Lower lobe of right lung (tissue), 2 donors: ENCODE results near the gene LINC00237. TPM values are rescaled to one million over a fixed set of nuclear protein-coding genes. Genes with fewer than 3 reads are reported as not detected.

Source experiments
- ATAC-seq, 2 donors: fragments of 200-7000 bp; cut with Tn5 transposase; one replicate each; pipeline ENCODE4 v1.9.1; 2020 to 2022; ENCODE audit warnings: mild to moderate bottlenecking in 2 of 2, moderate library complexity in 2 of 2
- DNase-seq: peaks from one replicate; pipeline ENCODE4 v3.0.0-alpha.2; 2020
- H3K27ac ChIP-seq: fragments of 200-600 bp; one replicate; pipeline ENCODE4 v1.8.0; 2022
- H3K27me3 ChIP-seq: fragments of 200-600 bp; one replicate; pipeline ENCODE4 v1.8.0; 2022; ENCODE audit warnings: low read depth
- H3K36me3 ChIP-seq: fragments of 200-600 bp; one replicate; pipeline ENCODE4 v1.8.0; 2022; ENCODE audit warnings: mild to moderate bottlenecking
- H3K4me1 ChIP-seq: fragments of 200-600 bp; one replicate; pipeline ENCODE4 v1.8.0; 2022
- H3K4me3 ChIP-seq: fragments of 200-600 bp; one replicate; pipeline ENCODE4 v1.8.0; 2022; ENCODE audit warnings: mild to moderate bottlenecking
- H3K9me3 ChIP-seq: fragments of 200-600 bp; one replicate; pipeline ENCODE4 v1.8.0; 2022
- intact Hi-C: fragments of 100-400 bp; cut with DNase I; formaldehyde crosslinking; loops from one replicate; pipeline ENCODE4 v1.11.0; 2022
- total RNA-seq: library from RNA; stranded (reverse); fragmentation: NEBNext Ultra II Directional; extraction: Animal tissue kit (Norgen Biotek cat#: 25700); gene quantifications from one replicate; pipeline ENCODE4 v1.2.1, GENCODE V29; 2021
- TF ChIP-seq, protein P1 (sequence below): fragments of 200-600 bp; IDR thresholded peaks from one replicate; pipeline ENCODE4 v1.8.0; 2022; ENCODE audit warnings: antibody characterized with exemption, mild to moderate bottlenecking
- donor health status: DM: no; HTN: yes; CAD: no; lungs with severe emphysema.

LINC00237 gene
- total RNA-seq, 1 donor from 2014 or later, result not detected

DNA sequence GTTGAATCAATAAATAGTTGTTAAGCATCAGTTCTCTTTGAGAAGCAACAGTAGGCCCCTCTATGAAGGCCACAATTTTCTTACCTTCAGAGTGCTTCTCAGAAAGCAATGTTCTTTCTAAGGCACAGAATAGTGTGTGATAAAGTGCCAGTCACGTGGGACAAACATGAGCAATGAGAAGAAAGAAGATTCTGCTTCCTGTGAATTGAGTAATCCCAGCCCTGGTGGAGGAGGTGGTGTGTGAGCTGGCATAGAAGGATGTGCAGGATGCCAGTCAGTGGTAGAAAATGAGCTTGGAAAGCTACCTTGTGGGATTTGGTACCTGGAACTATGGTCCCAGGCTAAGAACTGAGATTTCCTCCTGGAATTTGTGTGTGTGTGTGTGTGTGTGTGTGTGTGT lies 41.4 kb upstream of the LINC00237 start:
- ATAC-seq (no peak), DNase-seq (no peak)
- intact Hi-C loops, result no loop called here
- no peaks in the 10 kb centered on the region for H3K9me3 ChIP-seq
- H3K4me1 ChIP-seq, result no peaks in the 10 kb centered on the region
- no peak overlapping the region for H3K27ac ChIP-seq
- peaks cover 5% of the 10 kb centered on the region for H3K36me3 ChIP-seq
- no peak overlapping the region for H3K4me3 ChIP-seq
- TF ChIP-seq, protein P1, sequence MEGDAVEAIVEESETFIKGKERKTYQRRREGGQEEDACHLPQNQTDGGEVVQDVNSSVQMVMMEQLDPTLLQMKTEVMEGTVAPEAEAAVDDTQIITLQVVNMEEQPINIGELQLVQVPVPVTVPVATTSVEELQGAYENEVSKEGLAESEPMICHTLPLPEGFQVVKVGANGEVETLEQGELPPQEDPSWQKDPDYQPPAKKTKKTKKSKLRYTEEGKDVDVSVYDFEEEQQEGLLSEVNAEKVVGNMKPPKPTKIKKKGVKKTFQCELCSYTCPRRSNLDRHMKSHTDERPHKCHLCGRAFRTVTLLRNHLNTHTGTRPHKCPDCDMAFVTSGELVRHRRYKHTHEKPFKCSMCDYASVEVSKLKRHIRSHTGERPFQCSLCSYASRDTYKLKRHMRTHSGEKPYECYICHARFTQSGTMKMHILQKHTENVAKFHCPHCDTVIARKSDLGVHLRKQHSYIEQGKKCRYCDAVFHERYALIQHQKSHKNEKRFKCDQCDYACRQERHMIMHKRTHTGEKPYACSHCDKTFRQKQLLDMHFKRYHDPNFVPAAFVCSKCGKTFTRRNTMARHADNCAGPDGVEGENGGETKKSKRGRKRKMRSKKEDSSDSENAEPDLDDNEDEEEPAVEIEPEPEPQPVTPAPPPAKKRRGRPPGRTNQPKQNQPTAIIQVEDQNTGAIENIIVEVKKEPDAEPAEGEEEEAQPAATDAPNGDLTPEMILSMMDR, result no peak
- H3K27me3 ChIP-seq, result no peaks in the 10 kb centered on the region

DNA sequence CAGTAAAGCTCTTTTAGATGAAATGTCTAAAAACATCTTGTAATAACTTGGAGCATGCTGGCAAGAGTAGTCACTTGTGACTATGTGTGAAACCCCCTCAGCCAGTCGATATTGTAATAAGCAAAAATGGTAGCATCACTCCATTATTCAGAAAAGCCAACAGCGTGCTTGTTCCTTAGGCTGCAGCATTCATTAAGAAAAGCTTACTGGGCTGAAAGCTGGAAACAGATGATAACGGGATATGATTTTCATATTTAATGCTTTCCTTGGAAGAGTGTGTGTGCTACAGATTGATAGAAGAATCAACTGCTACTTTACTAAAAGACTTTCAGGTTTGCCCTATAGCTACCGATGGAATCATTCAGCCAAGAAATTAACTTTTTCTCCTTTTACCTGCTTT lies 40.1 kb upstream of the LINC00237 start:
- intact Hi-C loops, result no loop called here
- H3K4me3 ChIP-seq, result no peak overlapping the region

DNA sequence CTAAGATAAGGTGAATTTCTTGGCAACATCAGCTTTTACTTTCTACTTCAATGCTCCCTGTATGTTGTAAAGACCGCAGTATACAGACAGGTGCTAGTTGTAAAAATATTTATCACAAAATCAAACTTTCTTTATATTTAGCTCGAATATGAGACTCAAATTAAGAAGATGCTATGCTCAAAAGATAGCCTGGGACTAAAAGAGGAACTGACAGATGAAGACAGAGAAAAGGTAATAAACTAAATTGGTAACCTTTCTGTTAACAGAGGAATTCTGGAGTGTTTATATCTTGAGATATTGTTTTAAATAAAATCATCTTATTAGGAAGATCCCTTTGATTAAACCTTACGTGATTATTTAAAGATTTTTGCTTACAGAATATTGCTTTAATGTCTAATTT lies 39.3 kb upstream of the LINC00237 start:
- ATAC-seq, result no peak
- H3K27me3 ChIP-seq, result no peaks in the 10 kb centered on the region
- H3K27ac ChIP-seq, result no peak overlapping the region
- intact Hi-C loops, result no loop called here
- no peaks in the 10 kb centered on the region for H3K9me3 ChIP-seq
- no peaks in the 10 kb centered on the region for H3K4me1 ChIP-seq
- no peak overlapping the region for H3K4me3 ChIP-seq
- H3K36me3 ChIP-seq, result peaks cover 5% of the 10 kb centered on the region
- DNase-seq, result no peak
- TF ChIP-seq, protein P1, result no peak

More for the DNA sequence above, 40.1 kb upstream of the LINC00237 start:
- DNase-seq (no peak), ATAC-seq (no peak)
- Histone ChIP-seq H3K27me3 (no peaks in the 10 kb centered on the region), H3K9me3 (no peaks in the 10 kb centered on the region), H3K27ac (no peak overlapping the region), H3K36me3 (peaks cover 5% of the 10 kb centered on the region), H3K4me1 (no peaks in the 10 kb centered on the region)
- TF ChIP-seq, protein P1, result no peak

DNA sequence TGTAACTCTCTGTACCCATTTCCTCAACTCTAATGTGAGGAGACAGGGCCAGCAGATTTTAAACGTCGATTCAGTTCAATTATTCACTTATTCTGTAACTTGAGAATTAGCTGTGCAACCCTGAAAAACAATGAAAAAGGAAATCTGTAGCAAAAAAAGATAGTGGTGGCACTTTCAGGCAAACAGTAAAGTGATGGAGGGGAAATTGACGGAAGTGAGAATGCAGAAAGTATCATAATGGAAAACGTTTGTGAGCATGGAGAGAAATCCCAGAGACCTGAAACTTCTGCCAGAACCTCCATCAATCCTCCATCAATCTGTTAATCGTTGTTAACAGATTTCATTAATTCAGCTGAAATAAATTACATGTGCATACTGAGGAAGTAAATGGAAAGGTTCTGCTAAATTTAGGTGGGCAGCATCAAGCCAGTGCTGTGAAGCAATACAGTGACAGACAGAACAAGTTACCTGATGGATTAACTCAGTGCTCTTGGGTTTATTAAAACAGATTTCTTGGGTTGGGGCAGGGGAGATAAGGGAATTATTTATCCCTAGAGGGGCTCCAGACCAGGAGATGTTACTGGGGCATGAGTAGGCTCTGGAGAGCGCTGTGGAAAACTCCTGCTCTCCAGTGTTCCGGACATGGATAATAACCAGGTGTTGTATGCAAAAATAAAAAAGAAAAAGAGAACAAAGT lies 37.2 kb upstream of the LINC00237 start:
- Histone ChIP-seq H3K27me3 (no peaks in the 10 kb centered on the region), H3K4me3 (no peak overlapping the region), H3K27ac (no peak overlapping the region), H3K36me3 (peaks cover 5% of the 10 kb centered on the region), H3K4me1 (no peaks in the 10 kb centered on the region), H3K9me3 (no peaks in the 10 kb centered on the region)
- ATAC-seq (no peak), DNase-seq (no peak)
- TF ChIP-seq, protein P1, result no peak
- intact Hi-C loops, result no loop called here

DNA sequence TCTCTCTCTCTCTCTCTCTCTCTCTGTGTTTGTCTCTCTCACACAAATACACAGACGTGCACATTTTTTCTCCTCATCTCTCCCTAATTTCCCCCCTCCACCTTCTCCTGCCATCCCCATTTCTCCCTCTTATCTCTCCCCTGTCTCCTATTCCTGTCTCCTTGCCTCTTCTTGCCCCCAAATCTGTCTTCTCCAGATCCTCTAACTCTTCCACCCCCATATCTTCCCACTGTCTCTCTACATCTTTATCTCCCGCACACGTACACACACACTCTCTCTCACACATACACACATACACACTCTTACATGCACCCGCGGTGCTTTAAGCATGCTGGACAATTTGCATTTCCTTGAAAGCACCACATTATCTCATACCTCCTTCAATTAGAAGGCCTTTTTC lies 35.7 kb upstream of the LINC00237 start:
- H3K27ac ChIP-seq, result no peak overlapping the region
- no peak overlapping the region for H3K4me3 ChIP-seq
- no peaks in the 10 kb centered on the region for H3K27me3 ChIP-seq
- H3K36me3 ChIP-seq, result peaks cover 17% of the 10 kb centered on the region
- no peak for DNase-seq
- no peaks in the 10 kb centered on the region for H3K4me1 ChIP-seq
- TF ChIP-seq, protein P1, result no peak
- ATAC-seq, result no peak
- intact Hi-C loops, result no loop called here
- no peaks in the 10 kb centered on the region for H3K9me3 ChIP-seq
